ENCODE measurements around the gene TRMT112. TPM values are rescaled to one million over a fixed set of nuclear protein-coding genes. Genes with fewer than 3 reads are reported as not detected.
A peak's percentile ranks its signal among the peaks of the same experiment; 100 is the strongest.

TRMT112 gene
- total and polyA plus RNA-seq, 2 of the 4 experiments (the other 2 are of a cell fraction): 173 to 202 TPM

- Histone ChIP-seq H3K27me3 (ENCODE audit: control insufficient read depth, insufficient read depth, low read length) (no peaks in the 10 kb centered on the region), H2AK9ac (replicated peaks; ENCODE audit: low read depth, low read length, poor library complexity) (peak overlapping the region; percentile 100), H2AK5ac (ENCODE audit: low read depth, low read length) (peak overlapping the region; percentile 94), H4K5ac (ENCODE audit: low read depth, low read length) (peak overlapping the region; percentile 22; the same call in 1 of the 2 replicates), H3K36me3 (ENCODE audit: control insufficient read depth, insufficient read depth, low read length) (peaks cover 26% of the 10 kb centered on the region), H3K4ac (ENCODE audit: low read depth, low read length) (peak overlapping the region; percentile 98; the same call in 1 of the 2 replicates), H4K8ac (ENCODE audit: low read depth in 2 of 2, low read length in 2 of 2) (peak overlapping the region; percentile 94 to 95; a peak in 2 of 4 replicates), H2BK15ac (ENCODE audit: low read depth, low read length) (no peak overlapping the region), H3K4me3 (ENCODE audit: insufficient read depth, low read depth, low read length) (peak overlapping the region; percentile 98), H2BK5ac (ENCODE audit: low read depth, low read length, poor library complexity, severe bottlenecking) (no peak overlapping the region), H3K14ac (replicated peaks; ENCODE audit: low read depth, low read length) (peak overlapping the region; percentile 90; the same call in 1 of the 2 replicates), H3K18ac (ENCODE audit: low read depth, low read length) (no peak overlapping the region), H3K27ac (ENCODE audit: insufficient read depth, low read length) (peak overlapping the region; percentile 88; the same call in 1 of the 2 replicates), H3K56ac (ENCODE audit: extremely low read depth, insufficient read depth, low read length) (no peak overlapping the region), H4K20me1 (ENCODE audit: insufficient read depth, low read length) (no peaks in the 10 kb centered on the region), H2BK120ac (ENCODE audit: low read depth, low read length) (no peak overlapping the region), H4K91ac (ENCODE audit: insufficient read depth, low read depth, low read length) (0 out of 2 replicates have a peak overlapping the region, but pooled peaks have one; percentile 90), H3K9me1 (ENCODE audit: insufficient read depth, low read length) (peaks cover 18% of the 10 kb centered on the region), H2AFZ (replicated peaks; ENCODE audit: low read length, poor library complexity) (peak overlapping the region; percentile 99), H3K9me3 (ENCODE audit: control insufficient read depth, insufficient read depth, low read length) (no peaks in the 10 kb centered on the region), H3K79me1 (ENCODE audit: low read depth in 1 of 2, low read length in 2 of 2) (peaks cover 6 to 66% of the 10 kb centered on the region in 2 experiments), H3K4me1 (ENCODE audit: control insufficient read depth, insufficient read depth, low read length) (peaks cover 25% of the 10 kb centered on the region), H3K23ac (ENCODE audit: low read depth, low read length) (peak overlapping the region; percentile 74; the same call in 1 of the 2 replicates), H2BK20ac (ENCODE audit: low read depth, low read length) (no peak overlapping the region), H3K9ac (ENCODE audit: low read depth, low read length) (peak overlapping the region; percentile 94), H3K4me2 (ENCODE audit: low read depth, low read length) (peak overlapping the region; percentile 96)
- no TSS peak for BruUV-seq (replicated peaks)
- ATAC-seq (ENCODE audit: low read depth) (no peak), DNase-seq (no peak)
- POLR2A ChIA-PET (ENCODE audit: unreplicated experiment): no interaction called here
- dilution Hi-C loops (cut with HindIII; ENCODE audit: low sequenced_read_pairs, unreplicated experiment) (no loop called here), intact Hi-C loops (cut with micrococcal nuclease) (loop anchor here (5.0 kb wide), 1 partner anchor 292 kb away; no protein-coding TSS in a partner anchor), in situ Hi-C loops (cut with MboI; ENCODE audit: low sequenced_read_pairs) (no loop called here)
- 50% methylated on average over 20 of the region's 38 CpGs; no CpG with 5 or more reads in 1 of the 2 experiments for WGBS, 2 experiments (ENCODE audit: extremely low coverage in 2 of 2, insufficient read length in 1 of 2)
- TF ChIP-seq POLR2A (IDR thresholded peaks at IDR 0.05; ENCODE audit: low read depth, low read length) (no peak), RAD21 (IDR thresholded peaks at IDR 0.05; ENCODE audit: low read length) (no peak), MAZ (IDR thresholded peaks at IDR 0.05; ENCODE audit: borderline replicate concordance, low read depth, low read length) (no peak), CHD1 (IDR thresholded peaks at IDR 0.05; ENCODE audit: low read depth, low read length) (no peak), SMC3 (IDR thresholded peaks at IDR 0.05; ENCODE audit: low read depth, low read length) (no peak), MAFK (IDR thresholded peaks at IDR 0.05; ENCODE audit: low read depth, low read length) (no peak), FOS (IDR thresholded peaks at IDR 0.05; ENCODE audit: low read depth, low read length) (no peak), MXI1 (IDR thresholded peaks at IDR 0.05; ENCODE audit: borderline replicate concordance, low read depth, low read length) (no peak), ELK1 (IDR thresholded peaks at IDR 0.05; ENCODE audit: borderline replicate concordance, low read depth, low read length) (no peak), NFE2L2 (IDR thresholded peaks at IDR 0.05; ENCODE audit: low read depth, low read length) (no peak), RFX5 (IDR thresholded peaks at IDR 0.05; ENCODE audit: low read depth, low read length) (no peak), RCOR1 (IDR thresholded peaks at IDR 0.05; ENCODE audit: insufficient replicate concordance, low read length) (no peak)
- TF ChIP-seq, protein P1, sequence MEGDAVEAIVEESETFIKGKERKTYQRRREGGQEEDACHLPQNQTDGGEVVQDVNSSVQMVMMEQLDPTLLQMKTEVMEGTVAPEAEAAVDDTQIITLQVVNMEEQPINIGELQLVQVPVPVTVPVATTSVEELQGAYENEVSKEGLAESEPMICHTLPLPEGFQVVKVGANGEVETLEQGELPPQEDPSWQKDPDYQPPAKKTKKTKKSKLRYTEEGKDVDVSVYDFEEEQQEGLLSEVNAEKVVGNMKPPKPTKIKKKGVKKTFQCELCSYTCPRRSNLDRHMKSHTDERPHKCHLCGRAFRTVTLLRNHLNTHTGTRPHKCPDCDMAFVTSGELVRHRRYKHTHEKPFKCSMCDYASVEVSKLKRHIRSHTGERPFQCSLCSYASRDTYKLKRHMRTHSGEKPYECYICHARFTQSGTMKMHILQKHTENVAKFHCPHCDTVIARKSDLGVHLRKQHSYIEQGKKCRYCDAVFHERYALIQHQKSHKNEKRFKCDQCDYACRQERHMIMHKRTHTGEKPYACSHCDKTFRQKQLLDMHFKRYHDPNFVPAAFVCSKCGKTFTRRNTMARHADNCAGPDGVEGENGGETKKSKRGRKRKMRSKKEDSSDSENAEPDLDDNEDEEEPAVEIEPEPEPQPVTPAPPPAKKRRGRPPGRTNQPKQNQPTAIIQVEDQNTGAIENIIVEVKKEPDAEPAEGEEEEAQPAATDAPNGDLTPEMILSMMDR (conservative IDR thresholded peaks at IDR 0.05; ENCODE audit: low read depth, low read length): no peak
- CTCF ChIA-PET: no interaction called here
Measured at GRCh38 chr11:64359712-64360445, 42.5 kb upstream of the TRMT112 start.

All from IMR-90 (cell line).